CD4-positive, alpha-beta T cell treated with Interleukin-17A for 4 hours (primary cell): ENCODE data around the gene KIF16B.
"Not testable (repeated sequence)": the region's sequence is repeated elsewhere in the genome, so short reads cannot be mapped to it uniquely, and the experiment has no call there.

Source experiments
- DNase-seq: peaks from one replicate; pipeline ENCODE4 v3.0.0-alpha.2; 2020; ENCODE audit warnings: mixed read lengths

Gene KIF16B

GRCh38 chr20:16573001-16573965, at the start of gene KIF16B:
Gene KIF16B, minus strand, starts transcription at chr20:16573448. Its CDS starts 173 bp downstream, at chr20:16573275.
- DNase-seq = peak; percentile 90

GRCh38 chr20:16622501-16622900, 49.3 kb upstream of the KIF16B start:
- no peak for DNase-seq

- DNase-seq = no peak
Measured at GRCh38 chr20:16621435-16622141, 48.3 kb upstream of the KIF16B start.

GRCh38 chr20:16620961-16621360, 47.7 kb upstream of the KIF16B start:
- no peak for DNase-seq

- no peak for DNase-seq
Measured at GRCh38 chr20:16619953-16620352, 46.7 kb upstream of the KIF16B start.

GRCh38 chr20:16617056-16617455, 43.8 kb upstream of the KIF16B start:
- no peak for DNase-seq

GRCh38 chr20:16616317-16616716, 43.1 kb upstream of the KIF16B start:
- DNase-seq = no peak

GRCh38 chr20:16615199-16615598, 42.0 kb upstream of the KIF16B start:
- DNase-seq = no peak

GRCh38 chr20:16613954-16614353, 40.7 kb upstream of the KIF16B start:
- no peak for DNase-seq

- no peak for DNase-seq
Measured at GRCh38 chr20:16612706-16613105, 39.5 kb upstream of the KIF16B start.

- DNase-seq = no peak
Measured at GRCh38 chr20:16611817-16612216, 38.6 kb upstream of the KIF16B start.

- no peak for DNase-seq
Measured at GRCh38 chr20:16609066-16609465, 35.8 kb upstream of the KIF16B start.

GRCh38 chr20:16608277-16608650, 35.0 kb upstream of the KIF16B start:
- no peak for DNase-seq

GRCh38 chr20:16607364-16608276, 34.4 kb upstream of the KIF16B start:
- DNase-seq = no peak

GRCh38 chr20:16606468-16607070, 33.3 kb upstream of the KIF16B start:
- DNase-seq = no peak

- no peak for DNase-seq
Measured at GRCh38 chr20:16601047-16601446, 27.8 kb upstream of the KIF16B start.

GRCh38 chr20:16599257-16599656, 26.0 kb upstream of the KIF16B start:
- DNase-seq = no peak

GRCh38 chr20:16596991-16597390, 23.7 kb upstream of the KIF16B start:
- no peak for DNase-seq

GRCh38 chr20:16596404-16596803, 23.2 kb upstream of the KIF16B start:
- DNase-seq = not testable (repeated sequence)

GRCh38 chr20:16595376-16595775, 22.1 kb upstream of the KIF16B start:
- DNase-seq = no peak

- no peak for DNase-seq
Measured at GRCh38 chr20:16590041-16590633, 16.9 kb upstream of the KIF16B start.

GRCh38 chr20:16589623-16590022, 16.4 kb upstream of the KIF16B start:
- no peak for DNase-seq
